ENCODE data around the gene BCOR.

DNA sequence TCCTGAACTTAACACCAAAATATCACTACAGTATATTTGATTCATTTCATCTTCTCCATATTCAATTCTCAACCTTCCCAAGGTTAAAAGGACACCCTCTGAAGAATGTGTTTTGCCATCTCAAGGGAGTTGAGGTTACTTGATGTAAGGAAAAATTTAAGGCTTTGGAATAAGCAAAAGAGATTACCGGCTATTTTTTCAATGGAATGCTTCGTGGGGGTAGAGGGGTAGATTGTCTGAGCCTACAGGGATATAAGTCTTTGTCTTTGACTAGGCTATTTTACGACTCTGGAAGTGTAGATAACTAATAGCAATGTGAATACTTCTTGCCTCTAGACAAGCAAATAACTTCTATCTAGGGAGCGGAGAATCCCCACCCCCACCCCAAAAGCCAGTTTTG is 78.2 kb downstream of the BCOR start:
- TF ChIP-seq CTCF (IDR thresholded peaks at IDR 0.05; ENCODE audit: control extremely low read depth in 1 of 3, insufficient read depth in 1 of 3, low read depth in 1 of 3, low read length in 3 of 3) (no peak), GABPA (IDR thresholded peaks at IDR 0.05; ENCODE audit: borderline replicate concordance, insufficient read depth, low read length) (no peak), EZH2 (IDR thresholded peaks at IDR 0.05; ENCODE audit: low read depth, low read length, severe bottlenecking) (no peak), RNF2 (IDR thresholded peaks at IDR 0.05; ENCODE audit: borderline replicate concordance, low read depth, low read length, missing control alignments, poor library complexity, severe bottlenecking) (no peak), POLR2AphosphoS5 (IDR thresholded peaks at IDR 0.05; ENCODE audit: low read depth, low read length) (no peak), PHF8 (conservative IDR thresholded peaks at IDR 0.05; ENCODE audit: low read depth, low read length) (no peak), NANOG (IDR thresholded peaks at IDR 0.05; ENCODE audit: insufficient read depth, low read depth, low read length, poor library complexity, severe bottlenecking) (no peak), NRF1 (IDR thresholded peaks at IDR 0.05; ENCODE audit: low read depth, low read length) (no peak), MAX (IDR thresholded peaks at IDR 0.05) (no peak), RFX5 (IDR thresholded peaks at IDR 0.05; ENCODE audit: borderline replicate concordance, low read depth, low read length) (no peak), POLR2A (IDR thresholded peaks at IDR 0.05; ENCODE audit: control extremely low read depth in 1 of 2, low read depth in 2 of 2, low read length in 2 of 2) (no peak), TCF12 (IDR thresholded peaks at IDR 0.05; ENCODE audit: low read depth, low read length) (no peak)

Data from H1 (cell line).